Endodermal cell (in vitro differentiated cells): ENCODE results near the gene LMO7. TPM values are rescaled to one million over a fixed set of nuclear protein-coding genes. Genes with fewer than 3 reads are reported as not detected.
"Not testable (repeated sequence)": the region's sequence is repeated elsewhere in the genome, so short reads cannot be mapped to it uniquely, and the experiment has no call there.

ENCODE experiments used
- DNase-seq: peaks from one replicate; pipeline ENCODE4 v3.0.0-alpha.2; 2017
- H3K27ac ChIP-seq: 2 replicates; pipeline ENCODE4 v1.5.1; 2013; ENCODE audit warnings: mild to moderate bottlenecking, low read depth, low read length, moderate library complexity
- H3K27me3 ChIP-seq: 2 replicates; pipeline ENCODE4 v1.6.1; 2013; ENCODE audit warnings: mild to moderate bottlenecking, low read length, moderate library complexity; ENCODE audit not compliant: insufficient read depth, control insufficient read depth, poor library complexity, severe bottlenecking
- H3K36me3 ChIP-seq: 2 replicates; pipeline ENCODE4 v1.7.0; 2013; ENCODE audit warnings: mild to moderate bottlenecking, low read length, moderate library complexity; ENCODE audit not compliant: control insufficient read depth, insufficient read depth
- H3K4me1 ChIP-seq: one replicate; pipeline ENCODE4 v1.7.0; 2013; ENCODE audit warnings: low read length; ENCODE audit not compliant: control insufficient read depth, insufficient read depth
- H3K4me3 ChIP-seq: 2 replicates; pipeline ENCODE4 v1.5.1; 2013; ENCODE audit warnings: mild to moderate bottlenecking, low read length, moderate library complexity
- H3K9ac ChIP-seq: 2 replicates; pipeline ENCODE4 v1.6.1; 2013; ENCODE audit warnings: mild to moderate bottlenecking, low read length, moderate library complexity; ENCODE audit not compliant: poor library complexity, severe bottlenecking; ENCODE audit errors: extremely low read depth
- H3K9me3 ChIP-seq: 2 replicates; pipeline ENCODE4 v1.6.1; 2013; ENCODE audit warnings: mild to moderate bottlenecking, low read length, moderate library complexity; ENCODE audit not compliant: control insufficient read depth
- H3K27ac Mint-ChIP-seq: 2 replicates; pipeline ENCODE4 v1.8.0; 2020; ENCODE audit warnings: mixed read lengths
- H3K27me3 Mint-ChIP-seq: 2 replicates; pipeline ENCODE4 v1.8.0; 2021; ENCODE audit warnings: mild to moderate bottlenecking, mixed read lengths; ENCODE audit not compliant: insufficient read depth
- H3K36me3 Mint-ChIP-seq: 2 replicates; pipeline ENCODE4 v1.8.0; 2020; ENCODE audit warnings: low read depth, mixed read lengths
- H3K4me1 Mint-ChIP-seq: 2 replicates; pipeline ENCODE4 v1.8.0; 2020; ENCODE audit warnings: mixed read lengths
- H3K4me3 Mint-ChIP-seq: 2 replicates; pipeline ENCODE4 v1.8.0; 2020; ENCODE audit warnings: mild to moderate bottlenecking, moderate library complexity, mixed read lengths
- H3K9me3 Mint-ChIP-seq: 2 replicates; pipeline ENCODE4 v1.8.0; 2020; ENCODE audit warnings: mild to moderate bottlenecking, mixed read lengths
- CTCF ChIP-seq: fragments of 200-600 bp; sonication (generic); conservative IDR thresholded peaks from 2 replicates; pipeline ENCODE4 v1.5.0; 2021; ENCODE audit warnings: antibody characterized with exemption, mild to moderate bottlenecking
- WGBS, 2 experiments: methylation state at CpG; one replicate each; pipeline versions ENCODE4 v1.1.5 to v1.1.7; 2013; ENCODE audit warnings: missing lambda C conversion rate in 2 of 2, mixed read lengths in 1 of 2; ENCODE audit not compliant: insufficient coverage in 1 of 2, insufficient read length in 1 of 2; 5-methylcytosine and 5-hydroxymethylcytosine counted together
- total RNA-seq, 2 donors: library from RNA; stranded (reverse); fragmentation: NEBNext Ultra II Directional in 1 of 2; extraction: Animal tissue kit (Norgen Biotek cat#: 25700) in 1 of 2; gene quantifications; 2 replicates in 1 of 2; 3 replicates in 1 of 2; pipeline ENCODE4 v1.2.1, GENCODE V29; 2021

The LMO7 gene
- total RNA-seq, 2 donors from 2014 or later = 9.9 to 14.1 TPM

- Histone ChIP-seq H3K4me1 (no peaks in the 10 kb centered on the region), H3K4me3 (no peak overlapping the region), H3K27ac (no peak overlapping the region), H3K36me3 (no peaks in the 10 kb centered on the region), H3K9ac (no peak overlapping the region), H3K27me3 (no peaks in the 10 kb centered on the region), H3K9me3 (no peaks in the 10 kb centered on the region)
- Mint-ChIP-seq H3K4me1 (peaks cover 28% of the 10 kb centered on the region), H3K9me3 (no peaks in the 10 kb centered on the region), H3K4me3 (no peak overlapping the region), H3K36me3 (peaks cover 1% of the 10 kb centered on the region), H3K27me3 (no peaks in the 10 kb centered on the region), H3K27ac (peak overlapping the region; percentile 92)
- no peak for DNase-seq
- WGBS, 2 experiments = 86 to 92% methylated on average over 2 to 3 of the region's 3 CpGs
- TF ChIP-seq CTCF = no peak
These were observed 156.5 kb downstream of the LMO7 start for GRCh38 chr13:75792526-75793187.

DNA sequence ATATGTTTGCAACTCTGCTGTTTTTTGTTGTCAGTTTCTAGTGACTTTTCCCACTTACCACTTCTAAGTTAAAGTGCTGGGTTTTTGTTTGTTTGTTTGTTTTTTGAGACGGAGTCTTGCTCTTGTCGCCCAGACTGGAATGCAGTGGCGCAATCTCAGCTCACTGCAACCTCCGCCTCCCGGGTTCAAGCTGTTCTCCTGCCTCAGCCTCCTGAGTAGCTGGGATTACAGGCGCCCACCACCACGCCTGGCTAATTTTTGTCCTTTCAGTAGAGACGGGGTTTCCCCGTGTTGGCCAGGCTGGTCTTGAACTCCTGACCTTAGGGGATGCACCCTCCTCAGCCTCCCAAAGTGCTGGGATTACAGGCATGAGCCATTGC is 157.0 kb downstream of the LMO7 start:
- H3K36me3 Mint-ChIP-seq = not testable (repeated sequence)

DNA sequence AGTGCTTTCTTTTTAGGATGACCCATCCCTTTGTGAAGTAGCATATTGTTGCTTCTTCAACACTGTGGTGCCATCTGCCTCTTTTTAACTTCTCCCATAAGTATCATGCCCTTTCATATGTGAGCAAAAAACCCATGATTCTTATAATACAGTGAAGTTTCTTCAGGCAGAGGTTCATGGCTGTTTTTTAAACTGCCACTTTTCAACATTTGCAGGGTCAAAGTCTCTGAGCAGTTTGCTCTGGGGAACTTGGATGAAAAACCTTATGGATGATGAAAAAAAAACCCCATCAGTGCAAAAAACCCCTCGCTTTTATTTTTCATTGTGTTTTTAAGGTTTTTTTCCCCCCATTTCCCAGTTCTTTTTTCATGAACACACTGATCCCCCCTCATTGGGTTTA is 158.5 kb downstream of the LMO7 start:
- Histone ChIP-seq H3K27me3 (no peaks in the 10 kb centered on the region), H3K4me3 (no peak overlapping the region), H3K9ac (no peak overlapping the region), H3K36me3 (no peaks in the 10 kb centered on the region), H3K4me1 (no peaks in the 10 kb centered on the region), H3K9me3 (no peaks in the 10 kb centered on the region), H3K27ac (no peak overlapping the region)
- Mint-ChIP-seq H3K36me3 (peaks cover 1% of the 10 kb centered on the region), H3K9me3 (no peaks in the 10 kb centered on the region), H3K27ac (no peak overlapping the region), H3K27me3 (no peaks in the 10 kb centered on the region), H3K4me3 (no peak overlapping the region), H3K4me1 (peaks cover 30% of the 10 kb centered on the region)
- no peak for DNase-seq
- TF ChIP-seq CTCF = no peak
- WGBS, 2 experiments = no CpG with 5 or more reads among the region's 1 CpG

More for the DNA sequence above, 157.0 kb downstream of the LMO7 start:
- Mint-ChIP-seq H3K27ac (peak overlapping the region; percentile 33), H3K4me1 (peaks cover 30% of the 10 kb centered on the region)
- H3K4me3 Mint-ChIP-seq, H3K36me3 ChIP-seq, H3K27me3 ChIP-seq, H3K4me3 ChIP-seq, H3K27me3 Mint-ChIP-seq, H3K9ac ChIP-seq, DNase-seq, H3K9me3 ChIP-seq, H3K4me1 ChIP-seq, H3K9me3 Mint-ChIP-seq, H3K27ac ChIP-seq: not testable (repeated sequence)
- WGBS, 2 experiments = 91 to 92% methylated on average over 6 to 9 of the region's 9 CpGs

DNA sequence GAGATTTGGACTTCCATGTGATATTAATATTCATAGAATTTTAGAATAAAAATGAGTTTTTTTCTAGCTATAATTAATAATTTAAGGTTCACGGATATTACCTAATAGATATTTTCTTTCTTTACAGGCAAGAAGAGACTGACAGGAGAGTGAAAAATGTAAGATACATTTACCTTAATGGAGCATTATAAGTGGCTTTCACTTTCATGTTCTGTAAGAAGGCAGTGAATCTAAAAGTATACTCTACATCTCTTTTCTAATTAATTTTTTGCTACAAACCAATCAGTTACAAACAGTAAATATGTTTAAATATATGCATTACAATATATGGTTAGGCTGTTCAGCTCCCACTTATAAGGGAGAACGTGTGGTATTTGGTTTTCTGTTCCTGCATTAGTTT is 159.1 kb downstream of the LMO7 start:
- peaks cover 30% of the 10 kb centered on the region for H3K4me1 Mint-ChIP-seq
- Histone ChIP-seq H3K9me3 (no peaks in the 10 kb centered on the region), H3K4me3 (no peak overlapping the region), H3K4me1 (no peaks in the 10 kb centered on the region), H3K36me3 (no peaks in the 10 kb centered on the region), H3K9ac (no peak overlapping the region), H3K27me3 (no peaks in the 10 kb centered on the region), H3K27ac (no peak overlapping the region)
- no peaks in the 10 kb centered on the region for H3K27me3 Mint-ChIP-seq
- no peak overlapping the region for H3K4me3 Mint-ChIP-seq
- no peak for TF ChIP-seq CTCF
- no peaks in the 10 kb centered on the region for H3K9me3 Mint-ChIP-seq
- peaks cover 1% of the 10 kb centered on the region for H3K36me3 Mint-ChIP-seq
- 86 to 100% methylated on average over 1 of the region's 2 CpGs for WGBS, 2 experiments
- no peak for DNase-seq
- H3K27ac Mint-ChIP-seq = no peak overlapping the region
